ENCODE measurements around the gene DST.

DST gene

GRCh38 chr6:56483929-56484328 is 158.8 kb downstream of the DST start:
- no peak for DNase-seq (ENCODE audit: low read depth in 3 of 3)

DNA sequence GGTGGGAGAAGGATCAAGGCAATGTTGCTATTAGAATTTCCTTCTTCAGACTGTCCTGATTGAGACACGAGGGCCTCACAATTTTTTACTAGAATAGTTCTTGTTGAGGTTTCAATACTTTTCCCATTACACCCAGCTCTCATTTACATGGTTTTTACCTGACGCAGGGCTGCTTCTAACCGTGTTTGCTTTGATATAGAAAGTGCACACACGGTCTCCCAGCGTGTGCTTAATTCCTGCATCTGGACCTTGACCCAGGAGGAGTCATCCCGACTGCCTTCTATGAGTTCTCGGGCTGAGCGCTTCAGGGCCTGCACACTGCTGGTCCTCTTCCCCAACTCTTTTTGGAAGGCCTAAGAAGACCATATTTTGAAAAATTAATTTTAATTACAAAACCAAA is 160.2 kb downstream of the DST start:
- no peak for DNase-seq (ENCODE audit: low read depth in 3 of 3)

DNA sequence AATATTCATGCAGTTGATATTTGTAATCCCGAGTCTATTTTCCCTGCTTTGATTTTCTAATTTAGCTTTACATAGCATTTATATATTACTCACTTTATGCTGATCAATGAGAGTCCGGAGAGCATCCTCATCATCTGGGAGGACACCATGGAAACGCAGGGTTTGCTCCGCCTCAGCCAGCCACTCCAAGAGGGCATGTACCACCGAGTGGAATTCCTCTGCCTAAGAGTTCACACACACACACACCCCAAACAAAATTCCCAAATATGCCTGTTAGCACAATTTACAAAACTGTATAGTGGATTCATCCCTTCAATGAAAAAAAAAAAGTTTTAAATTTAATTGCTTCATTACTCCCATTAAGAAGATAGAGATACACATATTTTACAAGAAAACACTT is 160.7 kb downstream of the DST start:
- DNase-seq (ENCODE audit: low read depth in 3 of 3) = no peak

GRCh38 chr6:56480654-56481337 is 161.9 kb downstream of the DST start:
- DNase-seq (ENCODE audit: low read depth in 3 of 3) = no peak

DNA sequence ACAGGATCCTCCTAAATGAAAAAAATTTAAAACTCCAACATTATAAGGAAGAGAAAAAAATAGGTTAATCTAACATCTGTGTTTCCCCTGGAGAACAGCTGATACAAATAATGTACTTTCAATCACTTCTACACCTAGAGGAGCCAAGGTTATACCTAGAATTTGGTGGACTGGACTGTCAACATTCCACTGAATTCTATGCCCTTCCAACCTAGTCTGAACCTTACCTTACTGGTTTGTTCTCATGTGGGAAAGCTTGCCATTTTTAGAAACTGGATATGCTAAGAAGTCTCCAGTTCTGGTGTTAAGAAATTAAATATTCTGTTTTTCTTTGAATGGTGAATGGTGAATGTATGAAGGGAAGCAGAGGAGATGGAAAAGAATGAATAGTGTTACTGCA is 162.4 kb downstream of the DST start:
- no peak for DNase-seq (ENCODE audit: low read depth in 3 of 3)

DNA sequence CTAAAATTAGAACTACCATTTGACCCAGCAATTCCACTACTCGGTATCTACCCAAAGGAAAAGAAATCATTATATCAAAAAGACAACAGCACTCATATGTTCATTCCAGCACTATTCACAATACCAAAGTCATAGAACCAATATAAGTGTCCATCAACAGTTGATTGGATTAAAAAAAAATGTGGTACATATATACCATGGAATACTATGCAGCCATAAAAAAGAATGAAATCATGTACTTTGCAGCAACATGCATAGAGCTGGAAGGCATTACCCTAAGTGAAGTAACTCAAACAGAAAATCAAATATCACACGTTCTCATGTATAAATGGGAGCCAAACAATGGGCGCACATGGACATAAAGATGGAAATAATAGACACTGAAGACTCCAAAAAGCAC is 163.3 kb downstream of the DST start:
- no peak for DNase-seq (ENCODE audit: low read depth in 3 of 3)

- no peak for DNase-seq (ENCODE audit: low read depth in 3 of 3)
Observed at GRCh38 chr6:56478202-56478601, 164.5 kb downstream of the DST start.

- DNase-seq (ENCODE audit: low read depth in 3 of 3) = no peak
Observed at GRCh38 chr6:56477241-56477640, 165.4 kb downstream of the DST start.

- DNase-seq (ENCODE audit: low read depth in 3 of 3) = no peak
Observed at GRCh38 chr6:56475736-56476457, 166.8 kb downstream of the DST start.

DNA sequence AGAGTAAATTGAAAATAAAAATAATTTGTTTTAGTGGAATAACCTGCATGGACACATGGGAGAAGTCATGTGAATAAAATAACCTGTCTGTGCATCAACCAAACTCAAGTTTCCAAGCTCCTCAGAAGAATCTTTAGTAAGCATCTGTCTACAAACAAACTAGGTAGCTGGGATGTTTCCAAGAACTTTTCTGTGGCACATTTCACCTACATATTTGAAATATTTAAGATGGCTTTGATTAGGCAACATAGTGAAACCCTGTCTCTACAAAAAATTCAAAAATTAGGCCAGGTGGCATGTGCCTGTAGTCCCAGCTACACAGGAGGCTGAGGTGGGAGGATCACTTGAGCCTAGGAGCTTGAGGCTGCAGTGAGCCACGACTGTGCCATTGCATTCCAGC is 168.2 kb downstream of the DST start:
- DNase-seq (ENCODE audit: low read depth in 3 of 3) = no peak

- no peak for DNase-seq (ENCODE audit: low read depth in 3 of 3)
Observed at GRCh38 chr6:56463443-56463842, 179.2 kb downstream of the DST start.

GRCh38 chr6:56459030-56459805 is 183.5 kb downstream of the DST start:
- no peak for DNase-seq (ENCODE audit: low read depth in 3 of 3)

DNA sequence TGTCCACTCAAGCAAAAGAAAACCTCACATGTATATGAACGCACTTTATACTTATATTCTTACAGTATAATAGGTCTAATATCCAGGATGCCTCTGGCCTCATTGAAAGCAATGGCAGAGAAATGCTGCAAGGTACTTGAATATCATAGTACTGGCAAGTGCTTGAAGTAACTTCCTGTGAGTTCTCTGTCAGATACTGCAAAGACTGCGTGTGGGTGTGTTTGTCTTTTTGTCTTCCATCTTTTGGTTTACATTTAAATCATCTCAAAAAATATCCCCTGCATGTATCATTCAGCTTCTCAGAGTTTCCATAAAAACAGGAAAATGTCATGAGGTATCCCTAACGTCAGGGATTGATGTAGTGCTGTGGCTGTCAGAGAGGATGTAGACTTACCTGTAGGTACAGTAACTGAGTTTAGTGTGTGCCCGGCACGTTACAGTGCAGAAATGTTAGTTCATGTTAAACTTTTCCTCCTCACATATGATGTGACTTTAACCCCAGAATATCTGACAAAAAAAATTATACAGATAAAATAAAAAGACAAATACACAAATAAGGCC is 184.3 kb downstream of the DST start:
- no peak for DNase-seq (ENCODE audit: low read depth in 3 of 3)

DNA sequence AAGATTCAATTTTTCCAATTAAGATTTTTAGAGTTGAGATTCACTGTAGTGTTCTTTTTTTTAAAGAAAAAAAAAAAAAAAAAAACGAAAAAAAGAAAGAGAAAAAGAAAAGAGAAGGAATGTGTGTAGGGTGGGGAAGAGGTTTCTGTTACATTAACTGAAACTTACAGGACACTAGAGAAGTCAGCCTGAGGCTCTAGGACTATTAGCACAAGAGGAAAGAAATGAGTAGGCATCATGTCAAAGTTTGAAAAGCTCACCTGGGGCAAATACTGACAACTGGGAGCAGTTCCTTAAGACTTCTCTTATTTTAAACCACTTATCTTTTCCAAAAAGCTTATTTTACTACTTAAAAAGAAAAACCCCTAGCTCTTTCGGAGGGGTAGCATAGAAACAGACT is 185.9 kb downstream of the DST start:
- DNase-seq (ENCODE audit: low read depth in 3 of 3) = no peak

DNA sequence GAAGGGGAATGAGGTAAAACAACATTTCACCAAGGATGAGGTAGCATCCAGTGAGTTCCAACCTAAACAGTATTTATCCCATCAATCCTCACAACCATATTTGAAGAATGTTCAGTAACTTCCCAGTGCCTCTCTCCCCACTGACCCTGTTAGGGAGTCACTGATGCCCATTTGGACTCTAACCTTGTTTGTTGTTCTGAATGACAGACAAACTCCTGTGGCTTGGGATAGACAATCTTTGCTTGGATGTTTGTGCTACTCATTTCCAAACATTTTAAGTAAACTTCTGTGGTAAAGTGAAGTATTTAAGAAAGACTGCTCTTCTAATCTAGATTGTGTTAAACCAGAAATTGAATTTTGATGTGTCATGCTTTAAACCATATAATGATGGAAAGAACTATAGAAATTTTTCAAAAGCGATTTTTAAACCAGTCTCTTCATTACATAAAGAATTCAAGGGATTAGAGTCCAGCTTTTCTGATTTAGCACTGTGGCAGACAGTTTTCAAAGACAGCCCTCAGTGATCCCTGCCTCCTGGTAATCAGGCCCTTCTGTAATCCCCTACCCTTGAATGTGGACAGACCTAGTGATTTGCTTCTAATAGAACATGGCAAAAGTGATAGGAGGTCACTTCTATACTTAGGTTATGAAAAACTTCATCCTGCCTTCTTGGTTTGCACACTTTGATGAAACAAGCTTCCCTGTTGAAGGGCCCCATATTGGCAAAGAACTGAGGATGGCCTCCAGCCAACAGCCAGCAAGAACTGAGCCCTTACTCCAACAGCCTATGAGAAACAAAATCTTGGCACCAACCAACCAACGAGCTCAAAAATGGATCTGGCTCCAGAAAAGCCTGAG is 191.6 kb downstream of the DST start:
- no peak for DNase-seq (ENCODE audit: low read depth in 3 of 3)

GRCh38 chr6:56450376-56450775 is 192.3 kb downstream of the DST start:
- no peak for DNase-seq (ENCODE audit: low read depth in 3 of 3)

- no peak for DNase-seq (ENCODE audit: low read depth in 3 of 3)
Observed at GRCh38 chr6:56448046-56448445, 194.6 kb downstream of the DST start.

DNA sequence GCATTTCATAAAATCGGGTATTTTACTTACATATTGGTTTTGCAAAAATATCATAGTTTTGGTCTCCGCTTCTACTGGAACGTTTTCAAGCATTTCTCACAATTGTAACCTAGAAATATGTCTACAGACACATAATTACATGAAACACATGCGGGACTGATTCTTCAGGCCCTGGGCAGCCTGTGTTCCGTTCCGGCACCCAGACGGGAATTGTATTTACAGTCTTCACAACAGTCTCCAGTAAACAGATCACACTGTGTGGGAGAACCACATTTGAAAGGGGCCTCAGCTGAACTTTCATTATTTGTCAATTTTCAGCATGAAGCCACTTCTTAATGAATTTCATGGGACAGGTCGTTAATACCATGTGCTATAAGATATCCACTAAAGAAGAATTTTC is 196.9 kb downstream of the DST start:
- DNase-seq (ENCODE audit: low read depth in 3 of 3) = no peak

- no peak for DNase-seq (ENCODE audit: low read depth in 3 of 3)
Observed at GRCh38 chr6:56444855-56445254, 197.8 kb downstream of the DST start.

- no peak for DNase-seq (ENCODE audit: low read depth in 3 of 3)
Observed at GRCh38 chr6:56440551-56440981, 202.1 kb downstream of the DST start.

DNA sequence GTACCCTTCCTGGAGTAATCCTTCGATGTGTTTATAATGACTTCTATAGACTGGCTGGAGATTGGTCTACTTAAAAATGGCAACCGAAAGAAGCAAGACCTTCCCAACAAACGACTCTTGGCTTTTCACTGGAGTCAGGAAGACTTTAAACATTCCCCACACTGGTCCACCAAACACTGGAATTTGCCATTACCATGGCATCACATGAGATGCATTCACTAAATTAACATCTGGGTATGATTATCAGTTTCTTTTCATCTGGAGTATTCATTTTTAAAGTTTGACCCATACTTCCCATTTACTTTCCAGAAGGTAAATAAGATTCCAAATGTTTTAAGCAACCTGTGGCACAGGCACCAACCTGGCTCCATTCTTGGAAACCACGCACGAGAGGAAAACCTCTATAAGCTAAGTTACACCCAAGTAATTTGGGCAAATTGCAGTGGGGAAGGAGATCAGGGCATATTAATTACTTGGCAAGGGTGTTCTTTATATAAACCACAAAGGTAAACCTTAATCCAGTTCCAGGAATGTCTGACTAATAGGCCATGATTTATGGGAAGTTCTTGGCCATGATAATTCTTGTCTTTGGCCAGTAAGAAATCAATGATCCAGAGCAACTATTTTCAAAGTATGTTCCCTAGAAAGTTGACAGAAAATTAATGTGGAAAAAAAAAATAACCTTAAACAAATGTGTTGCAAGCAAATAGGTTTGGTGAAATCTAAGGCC is 205.4 kb downstream of the DST start:
- DNase-seq (ENCODE audit: low read depth in 3 of 3) = no peak
